Upper lobe of left lung (tissue), 4 donors: ENCODE results near the gene C1orf122.

Experiments used
- EP300 ChIP-seq, 4 donors: sonication (generic); formaldehyde crosslinking; IDR thresholded peaks; one replicate each; pipeline ENCODE4 v1.5.1; 2017; ENCODE audit warnings: antibody characterized with exemption in 4 of 4, control low read depth in 2 of 4
- POLR2A ChIP-seq, 4 donors: fragments of 450-650 bp; IDR thresholded peaks; one replicate each; pipeline ENCODE4 v1.5.1; 2016 to 2017; ENCODE audit warnings: antibody characterized with exemption in 4 of 4, mild to moderate bottlenecking in 2 of 4
- POLR2AphosphoS5 ChIP-seq, 2 donors: sonication (generic); formaldehyde crosslinking; IDR thresholded peaks; one replicate each; pipeline ENCODE4 v1.5.1; 2017; ENCODE audit warnings: antibody characterized with exemption in 2 of 2
- TF ChIP-seq, protein P1 (sequence below), 6 experiments: fragments of 450-650 bp in 4 of 6; fragments of 200-600 bp in 2 of 6; sonication (generic) in 2 of 6; IDR thresholded peaks; one replicate each; pipeline ENCODE4 v1.5.1; 2016 to 2019; ENCODE audit warnings: antibody characterized with exemption in 6 of 6

DNA sequence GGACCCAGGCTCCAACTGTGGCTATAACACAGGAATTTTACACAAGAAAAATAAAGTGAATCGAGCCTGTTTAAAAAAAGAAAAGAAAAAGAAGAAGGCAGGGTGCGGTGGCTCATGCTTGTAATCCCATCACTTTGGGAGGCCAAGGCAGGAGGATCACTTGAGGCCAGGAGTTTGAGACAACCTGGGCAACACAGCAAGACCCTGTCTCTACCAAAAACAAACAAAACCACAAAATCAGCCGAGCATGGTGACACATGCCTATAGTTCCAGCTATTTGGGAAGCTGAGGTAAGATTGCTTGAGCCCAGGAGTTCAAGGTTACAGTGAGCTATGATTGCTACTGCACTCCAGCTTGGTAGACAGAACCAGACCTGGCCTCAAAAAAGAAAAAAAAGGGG lies 34.1 kb downstream of the C1orf122 start:
- TF ChIP-seq, protein P1, sequence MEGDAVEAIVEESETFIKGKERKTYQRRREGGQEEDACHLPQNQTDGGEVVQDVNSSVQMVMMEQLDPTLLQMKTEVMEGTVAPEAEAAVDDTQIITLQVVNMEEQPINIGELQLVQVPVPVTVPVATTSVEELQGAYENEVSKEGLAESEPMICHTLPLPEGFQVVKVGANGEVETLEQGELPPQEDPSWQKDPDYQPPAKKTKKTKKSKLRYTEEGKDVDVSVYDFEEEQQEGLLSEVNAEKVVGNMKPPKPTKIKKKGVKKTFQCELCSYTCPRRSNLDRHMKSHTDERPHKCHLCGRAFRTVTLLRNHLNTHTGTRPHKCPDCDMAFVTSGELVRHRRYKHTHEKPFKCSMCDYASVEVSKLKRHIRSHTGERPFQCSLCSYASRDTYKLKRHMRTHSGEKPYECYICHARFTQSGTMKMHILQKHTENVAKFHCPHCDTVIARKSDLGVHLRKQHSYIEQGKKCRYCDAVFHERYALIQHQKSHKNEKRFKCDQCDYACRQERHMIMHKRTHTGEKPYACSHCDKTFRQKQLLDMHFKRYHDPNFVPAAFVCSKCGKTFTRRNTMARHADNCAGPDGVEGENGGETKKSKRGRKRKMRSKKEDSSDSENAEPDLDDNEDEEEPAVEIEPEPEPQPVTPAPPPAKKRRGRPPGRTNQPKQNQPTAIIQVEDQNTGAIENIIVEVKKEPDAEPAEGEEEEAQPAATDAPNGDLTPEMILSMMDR (IDR thresholded peaks at IDR 0.05) = no peak
- TF ChIP-seq POLR2A (IDR thresholded peaks at IDR 0.05) (no peak), EP300 (IDR thresholded peaks at IDR 0.05) (no peak), POLR2AphosphoS5 (IDR thresholded peaks at IDR 0.05) (no peak)
